ENCODE results near the gene MED15. TPM values are rescaled to one million over a fixed set of nuclear protein-coding genes. Genes with fewer than 3 reads are reported as not detected.
"Not testable (repeated sequence)": the region's sequence is repeated elsewhere in the genome, so short reads cannot be mapped to it uniquely, and the experiment has no call there.

Gene MED15
- total RNA-seq, 1 experiment from 2014 or later, result 59.3 TPM

GRCh38 chr22:20537325-20537756 is 29.9 kb downstream of the MED15 start:
- in situ Hi-C loops (cut with HindIII; ENCODE audit: low pct_unique_long_range_greater_than_20kb, low sequenced_read_pairs), result no loop called here
- no peak overlapping the region for H3K4me3 ChIP-seq (ENCODE audit: low read depth in 2 of 2, low read length in 2 of 2)
- no peaks in the 10 kb centered on the region for H3K9me3 ChIP-seq (ENCODE audit: control insufficient read depth, insufficient read depth, low read depth, low read length)
- ChIA-PET POLR2A (no interaction called here), CTCF (no interaction called here)
- DNase-seq (ENCODE audit: low read depth, low spot score) (no peak), ATAC-seq (no peak)
- no peaks in the 10 kb centered on the region; the same call in 1 of the 2 replicates for H3K36me3 ChIP-seq (ENCODE audit: control insufficient read depth, insufficient read depth, low read length)
- BruUV-seq (replicated peaks), result no TSS peak
- no peaks in the 10 kb centered on the region for H3K27me3 ChIP-seq (ENCODE audit: control insufficient read depth, insufficient read depth, low read length)
- intact Hi-C loops (cut with micrococcal nuclease; ENCODE audit: unreplicated experiment), result no loop called here
- no peak for TF ChIP-seq SIN3A (IDR thresholded peaks at IDR 0.05; ENCODE audit: borderline replicate concordance, insufficient read depth, low read depth, low read length)
- no peak for TF ChIP-seq REST (IDR thresholded peaks at IDR 0.05; ENCODE audit: insufficient read depth in 1 of 2, low read depth in 2 of 2, low read length in 1 of 2)
- TF ChIP-seq CTCF (IDR thresholded peaks at IDR 0.05), result no peak
- no peak for TF ChIP-seq POLR2AphosphoS5 (IDR thresholded peaks at IDR 0.05; ENCODE audit: low read depth, low read length)
- no peak for TF ChIP-seq TCF7L2 (IDR thresholded peaks at IDR 0.05; ENCODE audit: low read depth, low read length)
- no peak overlapping the region for H3K27ac ChIP-seq (ENCODE audit: low read length)
- no peaks in the 10 kb centered on the region for H3K4me1 ChIP-seq (ENCODE audit: control insufficient read depth, insufficient read depth, low read length)

- ATAC-seq (no peak), DNase-seq (ENCODE audit: low read depth, low spot score) (no peak)
- Histone ChIP-seq H3K9me3 (ENCODE audit: control insufficient read depth, insufficient read depth, low read depth, low read length) (no peaks in the 10 kb centered on the region), H3K27me3 (ENCODE audit: control insufficient read depth, insufficient read depth, low read length) (no peaks in the 10 kb centered on the region), H3K4me3 (ENCODE audit: low read depth in 2 of 2, low read length in 2 of 2) (no peak overlapping the region), H3K4me1 (ENCODE audit: control insufficient read depth, insufficient read depth, low read length) (no peaks in the 10 kb centered on the region), H3K36me3 (ENCODE audit: control insufficient read depth, insufficient read depth, low read length) (no peaks in the 10 kb centered on the region; the same call in 1 of the 2 replicates), H3K27ac (ENCODE audit: low read length) (no peak overlapping the region)
- CTCF ChIA-PET, result interaction anchor here (0.5 kb wide), 1 partner anchor 39 kb away, joined by 3 read pairs; no protein-coding TSS in a partner anchor
- TF ChIP-seq POLR2AphosphoS5 (IDR thresholded peaks at IDR 0.05; ENCODE audit: low read depth, low read length) (no peak), TCF7L2 (IDR thresholded peaks at IDR 0.05; ENCODE audit: low read depth, low read length) (no peak), SIN3A (IDR thresholded peaks at IDR 0.05; ENCODE audit: borderline replicate concordance, insufficient read depth, low read depth, low read length) (no peak), REST (IDR thresholded peaks at IDR 0.05; ENCODE audit: insufficient read depth in 1 of 2, low read depth in 2 of 2, low read length in 1 of 2) (no peak), CTCF (IDR thresholded peaks at IDR 0.05) (no peak)
- BruUV-seq (replicated peaks), result no TSS peak
- intact Hi-C loops (cut with micrococcal nuclease; ENCODE audit: unreplicated experiment) (no loop called here), in situ Hi-C loops (cut with HindIII; ENCODE audit: low pct_unique_long_range_greater_than_20kb, low sequenced_read_pairs) (no loop called here)
- POLR2A ChIA-PET, result no interaction called here
Observed at GRCh38 chr22:20537983-20538382, 30.6 kb downstream of the MED15 start.

- DNase-seq (ENCODE audit: low read depth, low spot score); in situ Hi-C loops (cut with HindIII; ENCODE audit: low pct_unique_long_range_greater_than_20kb, low sequenced_read_pairs); H3K27me3 ChIP-seq (ENCODE audit: control insufficient read depth, insufficient read depth, low read length); ATAC-seq; H3K27ac ChIP-seq (ENCODE audit: low read length); POLR2A ChIA-PET; BruUV-seq (replicated peaks); H3K4me1 ChIP-seq (ENCODE audit: control insufficient read depth, insufficient read depth, low read length); H3K4me3 ChIP-seq (ENCODE audit: low read depth in 2 of 2, low read length in 2 of 2); CTCF ChIA-PET; intact Hi-C loops (cut with micrococcal nuclease; ENCODE audit: unreplicated experiment); H3K36me3 ChIP-seq (ENCODE audit: control insufficient read depth, insufficient read depth, low read length); H3K9me3 ChIP-seq (ENCODE audit: control insufficient read depth, insufficient read depth, low read depth, low read length): not testable (repeated sequence)
Observed at GRCh38 chr22:20538875-20539274, 31.5 kb downstream of the MED15 start.
